CD4-positive, alpha-beta T cell (primary cell): ENCODE results near the gene MMP13. TPM values are rescaled to one million over a fixed set of nuclear protein-coding genes. Genes with fewer than 3 reads are reported as not detected.

Experiments used
- ATAC-seq: fragments of 200-7000 bp; cut with Tn5 transposase; one replicate; pipeline ENCODE4 v1.10.0; 2022; ENCODE audit warnings: mild to moderate bottlenecking; ENCODE audit not compliant: poor library complexity
- CTCF ChIA-PET: fragments of 350-600 bp; sonication (Branson Sonifier 250); formaldehyde crosslinking; loops from one replicate; lab custom pipeline; 2021; ENCODE audit warnings: antibody characterized with exemption, inconsistent platforms; lab: Charles Lee
- POLR2A ChIA-PET: fragments of 350-600 bp; sonication (Branson Sonifier 250); formaldehyde crosslinking; loops from one replicate; lab custom pipeline; 2021; ENCODE audit warnings: antibody characterized with exemption, inconsistent platforms; lab: Charles Lee
- DNase-seq, 14 experiments: peaks; one replicate each; pipeline ENCODE4 v3.0.0-alpha.2; 2013 to 2020; ENCODE audit warnings: mixed read lengths in 2 of 14
- H3K27ac ChIP-seq, 2 donors: one replicate each; pipeline versions ENCODE4 v1.5.1 to v1.7.0; 2013; ENCODE audit warnings: low read length in 2 of 2, low read depth in 1 of 2, mild to moderate bottlenecking in 1 of 2
- H3K27me3 ChIP-seq, 2 experiments: 1 replicate in 1 of 2; 2 replicates in 1 of 2; pipeline versions ENCODE4 v1.6.1 to v1.7.0; 2013; ENCODE audit warnings: low read length in 2 of 2, control low read depth in 1 of 2, mild to moderate bottlenecking in 1 of 2, moderate library complexity in 1 of 2; ENCODE audit not compliant: insufficient read depth in 2 of 2, control insufficient read depth in 1 of 2
- H3K36me3 ChIP-seq: one replicate; pipeline ENCODE4 v1.6.1; 2013; ENCODE audit warnings: low read length, control low read depth; ENCODE audit not compliant: insufficient read depth
- H3K4me1 ChIP-seq: one replicate; pipeline ENCODE4 v1.6.1; 2013; ENCODE audit warnings: low read length, control low read depth; ENCODE audit not compliant: insufficient read depth
- H3K4me3 ChIP-seq: one replicate; pipeline ENCODE4 v1.5.1; 2013; ENCODE audit warnings: mild to moderate bottlenecking, low read length, moderate library complexity
- H3K9me3 ChIP-seq, 2 experiments: 1 replicate in 1 of 2; 2 replicates in 1 of 2; pipeline versions ENCODE4 v1.6.1 to v1.7.0; 2013; ENCODE audit warnings: low read length in 2 of 2, mild to moderate bottlenecking in 2 of 2, control low read depth in 1 of 2, moderate library complexity in 1 of 2; ENCODE audit not compliant: control insufficient read depth in 1 of 2, insufficient read depth in 1 of 2
- H3K27ac Mint-ChIP-seq: one replicate; pipeline ENCODE4 v1.8.0; 2020; ENCODE audit warnings: mixed read lengths
- H3K27me3 Mint-ChIP-seq: one replicate; pipeline ENCODE4 v1.8.0; 2021; ENCODE audit warnings: mixed read lengths
- H3K36me3 Mint-ChIP-seq: one replicate; pipeline ENCODE4 v1.8.0; 2021; ENCODE audit warnings: low read depth, mixed read lengths
- H3K4me1 Mint-ChIP-seq: one replicate; pipeline ENCODE4 v1.8.0; 2021; ENCODE audit warnings: low read depth, mixed read lengths
- H3K4me3 Mint-ChIP-seq: one replicate; pipeline ENCODE4 v1.8.0; 2020; ENCODE audit warnings: mild to moderate bottlenecking, mixed read lengths
- H3K9me3 Mint-ChIP-seq: one replicate; pipeline ENCODE4 v1.8.0; 2020; ENCODE audit warnings: mixed read lengths
- intact Hi-C, 2 experiments: fragments of 100-400 bp; cut with DNase I in 1 of 2; cut with micrococcal nuclease in 1 of 2; formaldehyde crosslinking; loops; one replicate each; pipeline versions ENCODE4 v1.15.1 to v1.9.0; 2023 to 2025; cut with DNase I, micrococcal nuclease
- total RNA-seq, 174 experiments: library from RNA in 2 of 174; stranded (reverse) in 2 of 174; gene quantifications; one replicate each; pipeline ENCODE4 v1.2.3 and lab custom pipeline; 2021 to 2026
- TF ChIP-seq, protein P1 (sequence below): fragments of 200-600 bp; IDR thresholded peaks from one replicate; pipeline ENCODE4 v1.8.0; 2022; ENCODE audit warnings: antibody characterized with exemption, mild to moderate bottlenecking

Gene MMP13
- total RNA-seq, 2 experiments from 2014 or later: not detected

DNA sequence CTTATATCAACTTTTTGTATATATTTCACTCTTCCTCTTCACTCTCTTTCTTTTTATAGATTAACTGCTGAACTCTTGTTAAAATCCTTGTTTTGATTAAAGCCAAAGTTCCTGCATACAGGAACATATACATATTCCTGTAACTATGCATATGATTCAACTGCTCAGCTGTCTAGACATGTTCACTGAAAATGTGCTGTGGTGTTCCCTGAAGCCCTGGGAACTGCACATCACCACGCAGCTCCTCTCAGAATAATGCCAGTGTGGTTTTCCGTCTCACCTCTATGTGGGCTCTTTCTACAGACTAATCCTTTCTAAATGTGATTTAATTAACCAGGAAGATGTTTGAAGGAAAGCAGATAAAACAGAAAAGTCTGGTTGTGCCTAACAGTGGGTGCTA is 55.2 kb downstream of the MMP13 start:
- DNase-seq (no peak), ATAC-seq (no peak)
- intact Hi-C loops: no loop called here
- H3K9me3 ChIP-seq: no peaks in the 10 kb centered on the region
- H3K36me3 Mint-ChIP-seq: no peaks in the 10 kb centered on the region
- H3K36me3 ChIP-seq: no peaks in the 10 kb centered on the region
- H3K27ac ChIP-seq: no peak overlapping the region
- H3K4me3 Mint-ChIP-seq: no peak overlapping the region
- ChIA-PET POLR2A (no interaction called here), CTCF (no interaction called here)
- H3K4me3 ChIP-seq: no peak overlapping the region
- peaks cover 6% of the 10 kb centered on the region for H3K9me3 Mint-ChIP-seq
- H3K27me3 ChIP-seq: no peaks in the 10 kb centered on the region
- TF ChIP-seq, protein P1, sequence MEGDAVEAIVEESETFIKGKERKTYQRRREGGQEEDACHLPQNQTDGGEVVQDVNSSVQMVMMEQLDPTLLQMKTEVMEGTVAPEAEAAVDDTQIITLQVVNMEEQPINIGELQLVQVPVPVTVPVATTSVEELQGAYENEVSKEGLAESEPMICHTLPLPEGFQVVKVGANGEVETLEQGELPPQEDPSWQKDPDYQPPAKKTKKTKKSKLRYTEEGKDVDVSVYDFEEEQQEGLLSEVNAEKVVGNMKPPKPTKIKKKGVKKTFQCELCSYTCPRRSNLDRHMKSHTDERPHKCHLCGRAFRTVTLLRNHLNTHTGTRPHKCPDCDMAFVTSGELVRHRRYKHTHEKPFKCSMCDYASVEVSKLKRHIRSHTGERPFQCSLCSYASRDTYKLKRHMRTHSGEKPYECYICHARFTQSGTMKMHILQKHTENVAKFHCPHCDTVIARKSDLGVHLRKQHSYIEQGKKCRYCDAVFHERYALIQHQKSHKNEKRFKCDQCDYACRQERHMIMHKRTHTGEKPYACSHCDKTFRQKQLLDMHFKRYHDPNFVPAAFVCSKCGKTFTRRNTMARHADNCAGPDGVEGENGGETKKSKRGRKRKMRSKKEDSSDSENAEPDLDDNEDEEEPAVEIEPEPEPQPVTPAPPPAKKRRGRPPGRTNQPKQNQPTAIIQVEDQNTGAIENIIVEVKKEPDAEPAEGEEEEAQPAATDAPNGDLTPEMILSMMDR: no peak
- H3K27me3 Mint-ChIP-seq: peaks cover 6% of the 10 kb centered on the region
- no peaks in the 10 kb centered on the region for H3K4me1 Mint-ChIP-seq
- H3K4me1 ChIP-seq: no peaks in the 10 kb centered on the region
- no peak overlapping the region for H3K27ac Mint-ChIP-seq

Other genes starting within 250 kb of the MMP13 start
- not detected for gene MMP27, start 250.0 kb downstream of the MMP13 start, total RNA-seq
- not detected for gene MMP8, start 230.8 kb downstream of the MMP13 start, total RNA-seq
- gene MMP10, start 175.1 kb downstream of the MMP13 start, total RNA-seq: not detected
- gene MMP1, start 157.6 kb downstream of the MMP13 start, total RNA-seq: not detected
- gene MMP3, start 112.1 kb downstream of the MMP13 start, total RNA-seq: not detected
- not detected for gene MMP12, start 80.8 kb downstream of the MMP13 start, total RNA-seq
- 10 to 100 TPM; 15.6 to 16.1 TPM for gene DCUN1D5, start 136.4 kb upstream of the MMP13 start, total RNA-seq
- gene DYNC2H1, start 153.7 kb upstream of the MMP13 start, total RNA-seq: 1 to 10 TPM; 2.8 to 3.2 TPM